Neural crest cell (in vitro differentiated cells): ENCODE data around the gene IQCN. TPM values are rescaled to one million over a fixed set of nuclear protein-coding genes. Genes with fewer than 3 reads are reported as not detected.
A peak's percentile ranks its signal among the peaks of the same experiment; 100 is the strongest.

ENCODE experiments used
- DNase-seq: peaks from one replicate; pipeline ENCODE4 v3.0.0; 2021; ENCODE audit warnings: low read depth, mixed read lengths, low spot score
- H3K27ac Mint-ChIP-seq: one replicate; pipeline ENCODE4 v1.8.0; 2021; ENCODE audit warnings: mild to moderate bottlenecking, mixed read lengths; ENCODE audit not compliant: unreplicated experiment
- H3K27me3 Mint-ChIP-seq: 2 replicates; pipeline ENCODE4 v1.8.0; 2021; ENCODE audit warnings: low read depth, mild to moderate bottlenecking, mixed read lengths
- H3K36me3 Mint-ChIP-seq: 2 replicates; pipeline ENCODE4 v1.8.0; 2021; ENCODE audit warnings: low read depth, mild to moderate bottlenecking, mixed read lengths
- H3K4me1 Mint-ChIP-seq: 2 replicates; pipeline ENCODE4 v1.8.0; 2021; ENCODE audit warnings: mixed read lengths
- H3K4me3 Mint-ChIP-seq: one replicate; pipeline ENCODE4 v1.8.0; 2021; ENCODE audit warnings: mild to moderate bottlenecking, mixed read lengths
- H3K9me3 Mint-ChIP-seq: 2 replicates; pipeline ENCODE4 v1.8.0; 2021; ENCODE audit warnings: mixed read lengths
- CTCF ChIP-seq: fragments of 200-600 bp; sonication (generic); conservative IDR thresholded peaks from 2 replicates; pipeline ENCODE4 v1.5.0; 2021; ENCODE audit warnings: antibody characterized with exemption, mild to moderate bottlenecking
- total RNA-seq: library from RNA; stranded (reverse); gene quantifications from 2 replicates; pipeline ENCODE4 v1.2.1, GENCODE V29; 2021

The IQCN gene
- total RNA-seq, 1 donor from 2014 or later, result 2.2 TPM

- Mint-ChIP-seq H3K4me3 (no peak overlapping the region), H3K27ac (no peak overlapping the region)
Observed at GRCh38 chr19:18297308-18297707, 23.1 kb upstream of the IQCN start.

GRCh38 chr19:18295034-18295451 is 20.8 kb upstream of the IQCN start:
- Mint-ChIP-seq H3K4me3 (no peak overlapping the region), H3K27ac (no peak overlapping the region), H3K36me3 (no peaks in the 10 kb centered on the region), H3K4me1 (peaks cover 25% of the 10 kb centered on the region), H3K9me3 (no peaks in the 10 kb centered on the region), H3K27me3 (no peaks in the 10 kb centered on the region)
- no peak for TF ChIP-seq CTCF
- no peak for DNase-seq

More at GRCh38 chr19:18297308-18297707, 23.1 kb upstream of the IQCN start:
- DNase-seq, result no peak
- no peaks in the 10 kb centered on the region for H3K9me3 Mint-ChIP-seq
- no peaks in the 10 kb centered on the region for H3K36me3 Mint-ChIP-seq
- H3K27me3 Mint-ChIP-seq, result no peaks in the 10 kb centered on the region
- peaks cover 16% of the 10 kb centered on the region for H3K4me1 Mint-ChIP-seq
- TF ChIP-seq CTCF, result no peak

- Mint-ChIP-seq H3K36me3 (no peaks in the 10 kb centered on the region), H3K27ac (peak overlapping the region; percentile 35), H3K9me3 (no peaks in the 10 kb centered on the region), H3K27me3 (no peaks in the 10 kb centered on the region), H3K4me3 (no peak overlapping the region), H3K4me1 (peaks cover 29% of the 10 kb centered on the region)
- TF ChIP-seq CTCF, result no peak
- no peak for DNase-seq
Observed at GRCh38 chr19:18294467-18294864, 20.2 kb upstream of the IQCN start.

GRCh38 chr19:18293642-18294466 is 19.6 kb upstream of the IQCN start:
- no peaks in the 10 kb centered on the region for H3K36me3 Mint-ChIP-seq
- no peak for DNase-seq
- peak overlapping the region; percentile 35 for H3K27ac Mint-ChIP-seq
- TF ChIP-seq CTCF, result no peak
- peaks cover 29% of the 10 kb centered on the region for H3K4me1 Mint-ChIP-seq
- H3K9me3 Mint-ChIP-seq, result no peaks in the 10 kb centered on the region
- H3K27me3 Mint-ChIP-seq, result no peaks in the 10 kb centered on the region
- peak overlapping the region; percentile 78 for H3K4me3 Mint-ChIP-seq

GRCh38 chr19:18292810-18293641 is 18.8 kb upstream of the IQCN start:
- Mint-ChIP-seq H3K4me3 (peak overlapping the region; percentile 91), H3K27ac (peak overlapping the region; percentile 13), H3K4me1 (peaks cover 29% of the 10 kb centered on the region), H3K27me3 (peaks cover 3% of the 10 kb centered on the region), H3K36me3 (no peaks in the 10 kb centered on the region), H3K9me3 (no peaks in the 10 kb centered on the region)
- peak; percentile 64 for DNase-seq
- no peak for TF ChIP-seq CTCF
